Ureter (tissue), 1 donor: ENCODE measurements around the gene RSPO3. TPM values are rescaled to one million over a fixed set of nuclear protein-coding genes. Genes with fewer than 3 reads are reported as not detected.
A peak's percentile ranks its signal among the peaks of the same experiment; 100 is the strongest.

ENCODE experiments used
- DNase-seq: peaks from one replicate; pipeline ENCODE4 v3.0.0-alpha.2; 2020; ENCODE audit warnings: low spot score
- total RNA-seq: library from RNA; stranded (reverse); gene quantifications from one replicate; pipeline ENCODE4 v1.2.4, GENCODE V29; 2023
- donor health status: DM: yes; HTN: yes; CAD: no.

RSPO3 gene
- total RNA-seq, 1 donor from 2014 or later = 4.1 TPM

DNA sequence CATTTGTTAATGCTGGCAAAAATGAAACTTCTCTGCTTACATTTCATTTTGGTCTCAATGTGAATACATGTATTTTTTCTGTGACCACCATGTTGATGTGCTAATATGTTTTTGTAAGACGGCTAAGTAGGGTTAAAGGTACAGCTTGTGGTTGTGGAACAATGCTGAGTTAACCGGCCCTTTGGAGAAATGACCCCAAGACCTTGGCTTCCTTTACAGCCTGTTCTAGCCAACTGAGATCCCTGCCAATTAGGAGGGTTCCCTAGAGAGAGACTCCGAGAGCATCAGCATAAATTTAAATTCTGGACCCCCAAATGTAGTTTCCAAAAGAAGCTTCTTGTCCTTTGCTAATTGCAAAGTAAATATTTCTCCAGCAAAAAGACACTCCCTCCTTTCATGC, 44.4 kb downstream of the RSPO3 start:
- DNase-seq = no peak

GRCh38 chr6:127164036-127164435, 45.6 kb downstream of the RSPO3 start:
- no peak for DNase-seq

- DNase-seq = no peak
Observed at GRCh38 chr6:127164565-127164964, 46.1 kb downstream of the RSPO3 start.

DNA sequence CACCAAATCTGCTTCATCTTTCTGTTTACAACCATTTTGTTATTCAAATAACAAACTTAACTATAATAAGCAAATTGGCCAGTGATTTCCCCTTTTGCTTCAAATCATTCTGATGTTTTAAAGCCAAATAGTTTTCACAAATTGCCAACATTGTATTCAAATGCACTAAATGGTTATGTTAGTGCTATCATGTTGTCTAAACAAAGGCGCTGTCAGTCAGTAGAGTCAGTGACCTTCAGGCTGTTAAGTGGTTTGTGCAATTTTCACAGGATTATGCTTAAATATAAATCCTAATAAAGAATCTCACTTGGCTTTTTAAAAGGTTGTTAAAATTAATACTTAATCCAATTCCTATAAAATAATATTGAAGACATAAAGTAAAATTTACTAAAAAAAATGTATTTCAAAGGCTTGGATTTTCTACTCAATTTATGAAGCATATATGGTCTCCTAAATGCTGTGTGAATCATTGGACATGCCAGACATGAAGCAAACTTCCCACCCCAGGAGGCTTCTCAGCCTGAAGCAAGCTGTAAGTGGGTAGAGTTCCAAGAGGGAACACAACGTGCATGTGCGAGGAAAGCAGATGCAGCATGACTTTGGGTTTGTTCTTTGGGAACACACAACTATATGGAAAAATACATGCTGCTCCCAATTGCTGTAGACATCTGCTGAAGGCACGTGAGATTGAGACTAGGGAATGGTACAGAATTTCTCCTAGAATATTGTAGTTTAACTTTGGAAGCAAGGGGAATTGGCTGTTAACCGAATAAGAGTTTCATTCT, 54.9 kb downstream of the RSPO3 start:
- no peak for DNase-seq

DNA sequence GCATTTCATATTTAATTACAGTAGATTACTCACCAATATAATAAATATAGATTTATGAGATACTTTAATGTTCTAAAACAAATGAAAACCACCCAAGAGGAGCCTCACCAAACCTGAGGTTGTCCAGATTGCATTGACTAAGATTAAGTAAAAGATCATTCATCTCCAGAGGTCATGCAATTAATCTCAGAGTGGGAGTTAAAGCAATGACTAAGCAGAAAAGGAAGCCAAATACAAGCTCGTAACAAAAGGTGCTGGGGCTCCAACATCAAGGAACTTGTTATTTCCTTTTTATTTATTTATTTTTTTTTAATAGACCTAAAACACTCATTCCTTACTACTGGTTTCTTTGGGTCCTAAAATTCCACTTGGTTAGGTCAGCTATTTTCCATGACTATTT, 57.7 kb downstream of the RSPO3 start:
- no peak for DNase-seq

GRCh38 chr6:127177030-127177922, 58.8 kb downstream of the RSPO3 start:
- no peak for DNase-seq

DNA sequence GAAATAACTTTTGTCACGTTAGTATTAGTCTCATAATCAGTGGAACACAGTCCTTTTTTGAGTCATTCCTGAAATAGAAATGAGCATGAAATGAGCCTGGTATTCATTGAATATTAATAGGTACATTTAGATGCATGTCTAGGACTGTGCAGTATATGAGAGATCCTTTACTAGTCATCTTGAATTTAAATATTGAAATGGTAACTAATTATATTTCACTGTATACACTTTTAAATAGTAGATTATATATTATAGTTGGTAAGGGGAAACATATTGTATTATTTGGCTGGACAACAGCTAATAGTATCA, 59.4 kb downstream of the RSPO3 start:
- DNase-seq = no peak

DNA sequence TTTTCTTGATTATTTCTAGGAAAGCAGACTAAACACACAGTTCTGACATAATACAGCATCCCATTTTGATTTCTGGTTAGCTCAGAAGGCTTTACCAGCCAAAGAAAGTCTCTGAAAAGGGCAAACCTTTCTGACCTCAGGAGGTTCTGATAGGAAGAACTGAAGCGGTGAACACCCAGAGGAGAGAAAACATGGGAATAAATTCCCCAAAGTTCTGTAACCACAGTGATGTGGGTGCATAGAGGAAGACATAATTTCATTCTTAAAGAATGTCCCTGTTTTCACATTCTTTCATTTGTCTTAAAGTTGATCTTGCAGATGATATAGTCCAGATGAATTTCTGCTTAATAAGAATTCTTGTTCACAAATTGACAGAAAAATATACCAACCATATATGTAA, 60.3 kb downstream of the RSPO3 start:
- no peak for DNase-seq

GRCh38 chr6:127180426-127180825, 62.0 kb downstream of the RSPO3 start:
- no peak for DNase-seq

DNA sequence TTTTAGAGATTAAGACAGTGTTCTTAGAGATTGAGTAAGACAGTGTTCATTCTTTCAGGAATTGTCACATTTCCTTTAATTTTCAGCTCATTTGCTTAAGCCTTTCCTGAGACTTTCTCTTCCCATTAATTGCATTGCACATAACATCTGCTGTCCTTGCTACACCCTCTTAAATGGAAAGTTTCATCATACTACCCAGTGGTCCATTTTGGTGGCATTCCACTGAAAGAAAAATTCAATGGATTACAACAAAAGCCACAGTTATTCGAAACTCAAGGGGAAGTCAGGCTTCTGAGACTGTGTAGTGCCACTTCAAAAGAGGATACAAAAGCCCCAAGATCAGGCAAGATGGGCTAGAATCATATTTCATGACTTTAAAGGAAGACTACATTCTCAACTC, 64.0 kb downstream of the RSPO3 start:
- DNase-seq = no peak

- DNase-seq = no peak
Observed at GRCh38 chr6:127185437-127185995, 67.0 kb downstream of the RSPO3 start.

GRCh38 chr6:127186889-127187288, 68.4 kb downstream of the RSPO3 start:
- peak; percentile 43 for DNase-seq

- no peak for DNase-seq
Observed at GRCh38 chr6:127188744-127189143, 70.3 kb downstream of the RSPO3 start.

DNA sequence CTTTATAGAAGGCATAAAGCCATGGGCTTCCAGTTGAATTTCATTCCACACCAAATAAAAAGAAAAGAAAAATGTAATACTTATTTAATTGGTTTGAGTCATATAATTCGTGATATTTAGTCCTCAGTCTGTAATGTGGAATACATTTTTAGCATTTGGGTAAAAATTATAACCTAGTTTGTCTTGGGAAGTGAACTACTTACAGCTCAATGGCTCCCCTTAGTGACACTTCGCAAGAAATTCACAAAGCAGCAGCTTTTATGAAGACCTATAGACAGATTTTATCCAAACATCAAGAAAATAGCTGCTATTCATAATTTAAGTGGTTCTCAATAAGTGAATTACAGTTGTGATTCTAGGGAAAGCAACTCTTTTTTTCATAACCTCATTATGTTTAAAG, 72.1 kb downstream of the RSPO3 start:
- DNase-seq = no peak

GRCh38 chr6:127191716-127192115, 73.2 kb downstream of the RSPO3 start:
- no peak for DNase-seq

- DNase-seq = no peak
Observed at GRCh38 chr6:127192911-127193541, 74.6 kb downstream of the RSPO3 start.

- no peak for DNase-seq
Observed at GRCh38 chr6:127195833-127196232, 77.4 kb downstream of the RSPO3 start.

- DNase-seq = no peak
Observed at GRCh38 chr6:127198549-127198948, 80.1 kb downstream of the RSPO3 start.

GRCh38 chr6:127199470-127199869, 81.0 kb downstream of the RSPO3 start:
- no peak for DNase-seq

- DNase-seq = no peak
Observed at GRCh38 chr6:127200114-127200513, 81.6 kb downstream of the RSPO3 start.

DNA sequence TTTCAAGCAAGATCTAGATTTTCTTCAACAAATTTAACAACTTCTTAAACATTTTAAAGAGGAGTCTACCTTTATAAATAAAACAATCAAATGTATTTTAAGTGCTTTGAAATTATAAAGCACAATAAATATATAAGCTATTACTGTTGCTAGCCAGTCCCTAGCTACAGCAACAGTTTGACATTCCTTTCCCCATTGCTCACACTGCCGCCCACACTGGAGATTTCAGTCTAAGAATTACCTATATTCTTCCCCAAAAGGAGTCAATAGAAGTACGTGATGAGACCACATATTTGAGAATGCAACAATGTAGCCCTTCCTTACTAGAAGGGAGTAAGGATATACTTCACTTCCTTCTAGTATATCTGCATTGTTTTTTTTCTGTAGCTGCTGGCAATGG, 82.8 kb downstream of the RSPO3 start:
- DNase-seq = no peak

GRCh38 chr6:127202676-127203075, 84.2 kb downstream of the RSPO3 start:
- DNase-seq = no peak
